22Rv1 (cell line): ENCODE data around the gene ZNF165.
"Not testable (repeated sequence)": the region's sequence is repeated elsewhere in the genome, so short reads cannot be mapped to it uniquely, and the experiment has no call there.

Experiments used
- H3K27ac ChIP-seq: fragments of 450-650 bp; 2 replicates; pipeline ENCODE4 v1.5.1; 2017
- ZFX ChIP-seq: fragments of 450-650 bp; IDR thresholded peaks from 2 replicates; pipeline ENCODE4 v1.6.1; 2017; ENCODE audit warnings: antibody characterized with exemption, borderline replicate concordance
- TF ChIP-seq, protein P1 (sequence below): fragments of 450-650 bp; IDR thresholded peaks from 2 replicates; pipeline ENCODE4 v1.5.1; 2017; ENCODE audit warnings: mild to moderate bottlenecking

The ZNF165 gene

DNA sequence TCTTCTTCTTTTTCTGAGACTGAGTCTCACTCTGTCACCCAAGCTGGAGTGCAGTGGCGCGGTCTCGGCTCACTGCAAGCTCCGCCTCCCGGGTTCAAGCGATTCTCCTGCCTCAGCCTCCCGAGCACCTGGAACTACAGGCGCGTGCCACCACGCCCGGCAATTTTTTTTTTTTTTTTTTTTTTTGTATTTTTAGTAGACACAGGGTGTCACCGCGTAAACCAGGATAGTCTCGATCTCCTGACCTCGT lies at the start of gene ZNF165:
Gene ZNF165 (plus strand): TSS at position 188 of the 250 bp plus-strand sequence. CDS start 4,913 bp downstream, outside the sequence.
- peak within 1 kb of the TSS; percentile 78 for H3K27ac ChIP-seq

DNA sequence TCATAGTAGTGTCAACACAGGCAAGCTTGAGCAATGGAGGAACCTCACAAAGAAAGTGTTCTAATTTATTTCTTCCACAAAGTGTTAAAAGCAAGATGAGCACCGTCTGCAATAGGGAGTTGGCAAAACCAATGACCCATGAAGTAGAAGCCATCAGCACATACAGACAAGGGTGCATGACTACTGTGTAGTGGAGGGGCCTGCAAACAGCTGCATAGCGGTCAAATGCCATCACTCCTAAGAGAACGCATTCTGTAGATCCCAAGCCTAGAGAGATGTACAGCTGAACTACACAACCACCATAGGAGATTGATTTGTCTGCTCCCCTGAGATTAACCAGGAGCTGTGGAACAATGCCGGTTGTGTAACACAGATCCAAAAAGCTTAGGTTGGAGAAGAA lies 26.8 kb upstream of the ZNF165 start:
- no peak for TF ChIP-seq ZFX
- TF ChIP-seq, protein P1, sequence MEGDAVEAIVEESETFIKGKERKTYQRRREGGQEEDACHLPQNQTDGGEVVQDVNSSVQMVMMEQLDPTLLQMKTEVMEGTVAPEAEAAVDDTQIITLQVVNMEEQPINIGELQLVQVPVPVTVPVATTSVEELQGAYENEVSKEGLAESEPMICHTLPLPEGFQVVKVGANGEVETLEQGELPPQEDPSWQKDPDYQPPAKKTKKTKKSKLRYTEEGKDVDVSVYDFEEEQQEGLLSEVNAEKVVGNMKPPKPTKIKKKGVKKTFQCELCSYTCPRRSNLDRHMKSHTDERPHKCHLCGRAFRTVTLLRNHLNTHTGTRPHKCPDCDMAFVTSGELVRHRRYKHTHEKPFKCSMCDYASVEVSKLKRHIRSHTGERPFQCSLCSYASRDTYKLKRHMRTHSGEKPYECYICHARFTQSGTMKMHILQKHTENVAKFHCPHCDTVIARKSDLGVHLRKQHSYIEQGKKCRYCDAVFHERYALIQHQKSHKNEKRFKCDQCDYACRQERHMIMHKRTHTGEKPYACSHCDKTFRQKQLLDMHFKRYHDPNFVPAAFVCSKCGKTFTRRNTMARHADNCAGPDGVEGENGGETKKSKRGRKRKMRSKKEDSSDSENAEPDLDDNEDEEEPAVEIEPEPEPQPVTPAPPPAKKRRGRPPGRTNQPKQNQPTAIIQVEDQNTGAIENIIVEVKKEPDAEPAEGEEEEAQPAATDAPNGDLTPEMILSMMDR: no peak

DNA sequence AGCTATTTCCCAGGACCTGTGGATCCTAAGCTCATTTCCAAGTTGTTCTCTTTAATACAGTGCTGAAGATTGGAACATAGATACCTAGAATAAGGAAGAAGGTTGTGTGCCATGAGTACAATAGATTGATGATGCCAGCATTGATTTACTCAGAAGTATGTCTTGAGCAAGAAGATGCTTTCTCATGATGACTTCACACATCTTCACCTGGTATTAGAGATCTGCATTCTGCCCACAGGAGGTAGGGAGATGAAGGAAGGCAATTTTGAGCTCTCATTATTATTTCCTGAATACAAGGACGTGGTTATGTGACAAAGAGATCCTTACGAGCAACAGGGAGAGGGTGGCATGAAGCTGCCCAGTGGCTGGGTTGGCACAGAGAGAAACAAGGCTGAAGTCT lies 20.0 kb upstream of the ZNF165 start:
- no peak overlapping the region for H3K27ac ChIP-seq
- no peak for TF ChIP-seq ZFX
- TF ChIP-seq, protein P1: no peak

More for the DNA sequence above, 26.8 kb upstream of the ZNF165 start:
- H3K27ac ChIP-seq: no peak overlapping the region

DNA sequence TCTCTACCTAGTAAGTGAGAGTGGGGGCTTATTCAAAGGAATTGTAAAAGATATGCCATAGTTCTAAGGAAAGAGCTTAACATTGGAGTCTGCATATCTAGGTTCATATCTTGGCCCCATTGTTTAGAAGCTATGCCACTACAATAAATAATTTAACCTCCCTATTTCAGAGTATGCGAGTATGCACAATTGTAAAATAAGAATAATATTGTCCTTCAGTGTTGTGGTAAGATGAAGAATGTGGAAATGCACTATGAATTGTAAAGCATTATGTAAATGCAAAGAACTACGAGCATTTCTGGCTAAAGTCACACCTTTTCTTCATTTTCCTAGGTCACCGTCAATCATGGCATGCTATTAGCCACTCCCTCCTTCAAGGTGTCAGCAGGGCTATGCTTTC lies 16.1 kb upstream of the ZNF165 start:
- TF ChIP-seq, protein P1: no peak
- TF ChIP-seq ZFX: no peak
- H3K27ac ChIP-seq: no peak overlapping the region

DNA sequence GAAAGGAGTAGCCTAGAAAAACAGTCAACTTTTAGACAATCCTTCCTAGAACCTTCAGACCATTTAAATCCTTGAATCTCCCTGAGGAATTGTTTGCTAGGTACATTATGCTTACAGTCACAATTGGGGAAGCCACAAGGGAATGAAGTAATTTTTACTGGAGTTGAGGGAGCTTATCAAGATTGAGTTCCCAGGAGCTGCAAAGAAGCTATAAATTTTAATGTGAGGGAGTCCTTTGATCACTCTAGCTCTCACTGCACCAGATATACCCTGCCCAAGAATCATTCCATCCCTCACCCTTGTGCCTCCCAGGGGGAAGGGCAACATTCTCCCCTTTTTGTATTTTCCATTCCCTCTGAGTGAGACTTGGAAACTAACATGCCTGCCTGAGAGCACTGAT lies 12.3 kb upstream of the ZNF165 start:
- no peak overlapping the region for H3K27ac ChIP-seq
- TF ChIP-seq, protein P1: no peak
- TF ChIP-seq ZFX: no peak

DNA sequence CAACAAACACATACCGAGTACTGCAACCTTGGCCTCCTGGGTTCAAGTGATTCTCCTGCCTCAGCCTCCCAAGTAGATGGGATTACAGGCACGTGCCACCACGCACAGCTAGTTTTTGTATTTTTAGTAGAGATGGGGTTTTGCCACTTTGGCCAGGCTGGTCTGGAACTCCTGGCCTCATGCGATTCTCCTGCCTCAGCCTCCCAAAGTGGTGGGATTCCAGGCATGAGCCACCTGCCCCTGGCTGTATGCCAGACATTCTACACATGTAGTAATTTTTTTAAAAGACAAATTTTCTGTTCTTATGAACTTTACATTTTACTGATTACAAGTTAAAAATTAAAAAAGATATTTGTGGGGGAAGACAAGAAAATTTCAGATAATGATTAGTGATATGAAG lies 9.4 kb upstream of the ZNF165 start:
- H3K27ac ChIP-seq: not testable (repeated sequence)

DNA sequence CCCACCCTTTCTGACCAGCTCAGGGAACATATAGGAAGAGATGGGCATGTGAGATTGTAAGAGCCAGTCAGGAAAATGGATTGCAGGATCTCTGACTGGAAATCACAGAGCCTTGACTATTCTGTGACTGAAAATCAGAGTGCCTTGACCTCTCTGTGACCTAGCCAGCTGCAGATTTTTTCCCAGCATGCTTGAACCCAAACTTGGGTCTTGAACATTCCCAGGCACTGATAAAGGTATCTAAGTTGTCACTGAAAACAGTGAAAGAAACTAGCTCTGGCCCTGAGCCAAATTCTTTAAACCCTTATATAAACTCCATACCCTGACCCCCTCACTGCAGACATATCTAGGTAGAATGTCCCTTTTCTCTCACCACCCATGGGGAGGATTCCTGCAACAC lies 2.3 kb upstream of the ZNF165 start:
- no peak overlapping the region for H3K27ac ChIP-seq
- TF ChIP-seq, protein P1: no peak
- TF ChIP-seq ZFX: no peak

DNA sequence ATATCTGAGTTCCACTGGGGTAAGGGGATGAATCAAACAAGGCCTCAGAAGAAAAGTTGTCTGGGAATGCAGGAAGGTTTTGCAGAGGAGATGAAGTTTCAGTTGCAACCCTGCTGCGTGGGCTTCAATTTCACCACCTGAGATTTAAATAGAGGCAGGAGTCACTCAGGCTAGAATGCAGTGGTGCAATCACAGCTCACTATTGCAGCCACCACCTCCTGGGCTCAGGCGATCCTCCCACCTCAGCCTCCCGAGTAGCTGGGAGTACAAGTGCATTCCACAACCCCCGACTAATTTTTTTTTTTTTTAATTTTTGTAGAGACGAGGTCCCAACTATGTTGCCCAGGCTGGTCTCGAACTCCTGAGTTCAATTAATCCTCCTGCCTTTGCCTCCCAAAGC lies 1.5 kb upstream of the ZNF165 start:
- TF ChIP-seq, protein P1: no peak
- no peak for TF ChIP-seq ZFX
- H3K27ac ChIP-seq: no peak overlapping the region
